HCT116 (cell line): ENCODE data around the gene ELAVL3. TPM values are rescaled to one million over a fixed set of nuclear protein-coding genes. Genes with fewer than 3 reads are reported as not detected.

Experiments used
- ATAC-seq: fragments of 200-7000 bp; cut with Tn5 transposase; 2 replicates; pipeline ENCODE4 v1.9.1; 2020; ENCODE audit warnings: mild to moderate bottlenecking, moderate library complexity
- BruUV-seq: library from RNA; stranded (reverse); fragments of 400-500 nt; replicated peaks from 2 replicates; lab custom pipeline; 2021; lab: Mats Ljungman, UMichigan
- CTCF ChIA-PET: fragments of 300-600 bp; sonication (Branson Sonifier 250); formaldehyde crosslinking; loops from one replicate; lab custom pipeline; 2021; ENCODE audit warnings: antibody characterized with exemption; lab: Charles Lee
- POLR2A ChIA-PET: fragments of 300-600, 350-600 bp; sonication (Branson Sonifier 250); formaldehyde crosslinking; loops from one replicate; lab custom pipeline; 2021; ENCODE audit warnings: antibody characterized with exemption; lab: Charles Lee
- RAD21 ChIA-PET, 2 experiments: fragments of 300-600 bp; sonication (Branson Sonifier 250); formaldehyde crosslinking; loops; one replicate each; lab custom pipeline; 2023; ENCODE audit warnings: low total read pairs in 2 of 2; ENCODE audit not compliant: uncharacterized antibody in 2 of 2, unreplicated experiment in 2 of 2, low non-redundant PET in 1 of 2; lab: Charles Lee
- DNase-seq: peaks from one replicate; pipeline ENCODE4 v3.0.0-alpha.2; 2010; ENCODE audit warnings: low read depth, low spot score
- H2AFZ ChIP-seq: fragments of 200-600 bp; shearing (Covaris generic), sonication (generic); 2 replicates; pipeline ENCODE4 v1.6.1; 2017; ENCODE audit warnings: low read depth, mixed run types, mixed read lengths, antibody characterized with exemption, low read length; ENCODE audit not compliant: poor library complexity, severe bottlenecking
- H3K27ac ChIP-seq: 2 replicates; pipeline ENCODE4 v1.5.1; 2012; ENCODE audit warnings: low read depth, low read length
- H3K27me3 ChIP-seq: fragments of 200-600 bp; sonication (generic); 2 replicates; pipeline ENCODE4 v1.6.1; 2016; ENCODE audit warnings: mixed run types, low read length, mixed read lengths; ENCODE audit not compliant: insufficient read depth
- H3K36me3 ChIP-seq, 2 experiments: fragments of 200-500 bp in 1 of 2; fragments of 200-600 bp in 1 of 2; sonication (Bioruptor generic) in 1 of 2; sonication (generic) in 1 of 2; 2 replicates each; pipeline versions ENCODE4 v1.5.1 to v1.6.1; 2014 to 2016; ENCODE audit warnings: low read length in 2 of 2, inconsistent platforms in 1 of 2, mixed read lengths in 1 of 2, mixed run types in 1 of 2; ENCODE audit not compliant: insufficient read depth in 2 of 2, control insufficient read depth in 1 of 2
- H3K4me1 ChIP-seq, 2 experiments: fragments of 200-600 bp in 1 of 2; sonication (generic) in 1 of 2; 2 replicates each; pipeline versions ENCODE4 v1.5.1 to v1.6.1; 2012 to 2017; ENCODE audit warnings: low read length in 2 of 2, inconsistent platforms in 1 of 2, mild to moderate bottlenecking in 1 of 2, mixed read lengths in 1 of 2, mixed run types in 1 of 2, moderate library complexity in 1 of 2; ENCODE audit not compliant: insufficient read depth in 2 of 2, control insufficient read depth in 1 of 2
- H3K4me2 ChIP-seq: fragments of 200-600 bp; sonication (generic); 2 replicates; pipeline ENCODE4 v1.6.1; 2017; ENCODE audit warnings: mixed run types, low read length, mixed read lengths
- H3K4me3 ChIP-seq, 2 experiments: fragments of 200-600 bp in 1 of 2; sonication (generic) in 1 of 2; replicated peaks in 1 of 2; 2 replicates each; pipeline ENCODE4 v1.5.1; 2011 to 2016; ENCODE audit warnings: low read length in 2 of 2, control low read depth in 1 of 2, low read depth in 1 of 2, mild to moderate bottlenecking in 1 of 2, mixed read lengths in 1 of 2, mixed run types in 1 of 2
- H3K79me2 ChIP-seq: fragments of 200-600 bp; sonication (generic); 2 replicates; pipeline ENCODE4 v1.6.1; 2017; ENCODE audit warnings: mild to moderate bottlenecking, mixed run types, low read length, moderate library complexity, mixed read lengths; ENCODE audit not compliant: insufficient read depth
- H3K9ac ChIP-seq: fragments of 200-600 bp; sonication (generic); 2 replicates; pipeline ENCODE4 v1.6.1; 2016; ENCODE audit warnings: low read length, mixed read lengths
- H3K9me2 ChIP-seq: fragments of 200-600 bp; sonication (generic), shearing (Covaris generic); 2 replicates; pipeline ENCODE4 v1.6.1; 2017; ENCODE audit warnings: mixed run types, mild to moderate bottlenecking, moderate library complexity; ENCODE audit not compliant: insufficient read depth
- H3K9me3 ChIP-seq, 2 experiments: fragments of 200-500 bp in 1 of 2; fragments of 200-600 bp in 1 of 2; sonication (Bioruptor generic) in 1 of 2; sonication (generic) in 1 of 2; 2 replicates each; pipeline ENCODE4 v1.6.1; 2014 to 2017; ENCODE audit warnings: low read length in 2 of 2, mixed read lengths in 2 of 2, inconsistent platforms in 1 of 2, low read depth in 1 of 2, mild to moderate bottlenecking in 1 of 2, mixed run types in 1 of 2, moderate library complexity in 1 of 2; ENCODE audit not compliant: control insufficient read depth in 1 of 2, insufficient read depth in 1 of 2
- H4K20me1 ChIP-seq: fragments of 200-600 bp; sonication (generic), shearing (Covaris generic); 2 replicates; pipeline ENCODE4 v1.6.1; 2017; ENCODE audit warnings: mixed run types, mild to moderate bottlenecking, moderate library complexity; ENCODE audit not compliant: insufficient read depth
- CBX3 ChIP-seq: IDR thresholded peaks from 2 replicates; pipeline ENCODE4 v1.6.1; 2012; ENCODE audit warnings: low read depth
- CEBPB ChIP-seq: IDR thresholded peaks from 2 replicates; pipeline ENCODE4 v1.6.1; 2012; ENCODE audit warnings: low read depth
- CTCF ChIP-seq, 3 experiments: fragments of 200-600 bp in 1 of 3; sonication (generic) in 1 of 3; IDR thresholded peaks in 2 of 3; conservative IDR thresholded peaks in 1 of 3; 2 replicates each; pipeline ENCODE4 v1.5.1; 2012 to 2017; ENCODE audit warnings: low read depth in 2 of 3, low read length in 2 of 3, antibody characterized with exemption in 1 of 3, borderline replicate concordance in 1 of 3, control low read depth in 1 of 3, mild to moderate bottlenecking in 1 of 3, mixed read lengths in 1 of 3, mixed run types in 1 of 3, moderate library complexity in 1 of 3; ENCODE audit not compliant: insufficient read depth in 1 of 3
- EGR1 ChIP-seq: IDR thresholded peaks from 2 replicates; pipeline ENCODE4 v1.6.1; 2012; ENCODE audit warnings: low read depth
- EZH2 ChIP-seq: fragments of 200-600 bp; sonication (generic); IDR thresholded peaks from 2 replicates; pipeline ENCODE4 v1.6.1; 2017; ENCODE audit warnings: antibody characterized with exemption, mixed run types
- FOSL1 ChIP-seq: IDR thresholded peaks from 2 replicates; pipeline ENCODE4 v1.6.1; 2012; ENCODE audit warnings: low read depth
- MAX ChIP-seq: IDR thresholded peaks from 2 replicates; pipeline ENCODE4 v1.6.1; 2012
- RAD21 ChIP-seq: IDR thresholded peaks from 2 replicates; pipeline ENCODE4 v1.6.1; 2012; ENCODE audit warnings: low read depth, mild to moderate bottlenecking
- SIN3A ChIP-seq: IDR thresholded peaks from 2 replicates; pipeline ENCODE4 v1.6.1; 2012; ENCODE audit warnings: low read depth
- SP1 ChIP-seq: IDR thresholded peaks from 2 replicates; pipeline ENCODE4 v1.6.1; 2012; ENCODE audit warnings: low read depth
- intact Hi-C: fragments of 100-400 bp; cut with micrococcal nuclease; formaldehyde crosslinking; loops from 2 replicates; pipeline ENCODE4 v1.10.0; 2022
- total RNA-seq: library from RNA; stranded (reverse); gene quantifications from one replicate; pipeline ENCODE4 v1.2.1, GENCODE V29; 2021; ENCODE audit not compliant: unreplicated experiment
- TF ChIP-seq, protein P1 (sequence below): IDR thresholded peaks from 2 replicates; pipeline ENCODE4 v1.6.1; 2012; ENCODE audit warnings: low read depth

The ELAVL3 gene
- total RNA-seq, 1 experiment from 2014 or later: 0.05 TPM

DNA sequence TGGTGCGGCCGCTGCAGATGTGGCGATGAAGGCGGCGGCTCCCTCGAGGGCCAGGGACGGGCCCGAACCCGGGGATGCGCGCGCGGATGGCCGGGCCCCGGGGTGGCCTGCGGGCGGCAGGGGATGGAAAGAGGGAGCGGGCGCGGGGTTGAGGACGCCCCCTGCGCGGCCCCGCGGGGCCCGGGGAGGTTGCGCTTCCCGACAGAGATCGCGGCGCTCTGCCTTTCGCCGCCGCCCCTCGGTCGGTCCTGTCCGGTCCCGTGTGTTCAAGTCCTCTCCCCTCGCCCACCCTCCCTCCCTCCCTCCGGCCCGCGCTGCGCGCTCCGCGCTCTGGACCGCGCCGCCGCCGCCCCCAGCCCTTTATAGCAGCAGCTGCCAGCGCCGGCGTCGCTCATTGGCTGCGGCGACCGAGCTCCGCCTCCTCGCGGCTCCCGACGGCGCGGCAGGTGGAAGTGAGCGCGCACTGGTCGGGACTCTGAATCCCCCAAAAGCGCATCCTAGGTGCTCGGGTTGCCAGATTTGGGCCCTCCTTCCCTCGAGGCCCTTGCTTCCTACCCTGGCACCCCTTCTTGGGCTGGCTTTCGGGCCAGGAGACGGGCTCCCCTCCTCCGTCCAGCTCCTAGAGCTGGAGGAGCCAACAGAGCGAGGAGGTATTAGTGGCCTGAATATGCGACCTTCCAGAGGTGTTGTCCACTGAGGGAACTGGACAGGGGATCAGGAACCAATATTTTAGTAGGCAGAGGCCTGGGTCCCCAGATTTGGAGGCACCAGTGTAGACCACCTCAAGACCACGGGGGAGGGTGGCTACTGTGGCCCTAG, at the start of gene ELAVL3 (continued):
- TF ChIP-seq CEBPB: no peak
- TF ChIP-seq, all 23 proteins: peak for 0

GRCh38 chr19:11530432-11530831, 49.6 kb upstream of the ELAVL3 start:
- no peak overlapping the region for H3K9ac ChIP-seq
- intact Hi-C loops: no loop called here
- H3K4me2 ChIP-seq: no peak overlapping the region
- no peaks in the 10 kb centered on the region for H3K9me2 ChIP-seq
- H2AFZ ChIP-seq: no peak overlapping the region
- no peaks in the 10 kb centered on the region for H4K20me1 ChIP-seq
- ChIA-PET POLR2A (interaction anchor here (0.7 kb wide), 1 partner anchor 29 kb away, joined by 3 read pairs; the partner anchor contains the start of gene ELOF1), RAD21 (interaction anchor here (0.6 kb wide), 2 partner anchors 20 to 24 kb away, joined by 5 to 6 read pairs; no protein-coding TSS in a partner anchor), CTCF (interaction anchor here (0.7 to 1.2 kb wide), 2 partner anchors 28 to 149 kb away, joined by 3 to 6 read pairs; partner anchors contain the start of gene ELOF1)
- H3K36me3 ChIP-seq: no peaks in the 10 kb centered on the region
- no peak overlapping the region for H3K4me3 ChIP-seq
- peaks cover 21% of the 10 kb centered on the region for H3K79me2 ChIP-seq
- H3K9me3 ChIP-seq: no peaks in the 10 kb centered on the region
- DNase-seq: peak; percentile 96
- peaks cover 26 to 50% of the 10 kb centered on the region in 2 experiments for H3K4me1 ChIP-seq
- no TSS peak for BruUV-seq
- ATAC-seq: peak; percentile 57
- no peaks in the 10 kb centered on the region for H3K27me3 ChIP-seq
- TF ChIP-seq EGR1 (peak; percentile 40; the same call in 1 of the 2 replicates), CBX3 (peak; percentile 58; the same call in 1 of the 2 replicates), SP1 (peak; percentile 87), FOSL1 (no peak), CEBPB (peak; percentile 52; the same call in 1 of the 2 replicates), SIN3A (peak; percentile 81; the same call in 1 of the 2 replicates), MAX (peak; percentile 98), RAD21 (peak; percentile 32; the same call in 1 of the 2 replicates), CTCF (IDR thresholded peaks at IDR 0.05 in 2 of 3, conservative IDR thresholded peaks at IDR 0.05 in 1 of 3; ENCODE audit: borderline replicate concordance in 1 of 3, insufficient read depth in 1 of 3, low read depth in 2 of 3, low read length in 2 of 3) (peak; percentile 31 to 62 (median 47); a peak in 5 of 6 replicates), EZH2 (no peak)
- TF ChIP-seq, protein P1, sequence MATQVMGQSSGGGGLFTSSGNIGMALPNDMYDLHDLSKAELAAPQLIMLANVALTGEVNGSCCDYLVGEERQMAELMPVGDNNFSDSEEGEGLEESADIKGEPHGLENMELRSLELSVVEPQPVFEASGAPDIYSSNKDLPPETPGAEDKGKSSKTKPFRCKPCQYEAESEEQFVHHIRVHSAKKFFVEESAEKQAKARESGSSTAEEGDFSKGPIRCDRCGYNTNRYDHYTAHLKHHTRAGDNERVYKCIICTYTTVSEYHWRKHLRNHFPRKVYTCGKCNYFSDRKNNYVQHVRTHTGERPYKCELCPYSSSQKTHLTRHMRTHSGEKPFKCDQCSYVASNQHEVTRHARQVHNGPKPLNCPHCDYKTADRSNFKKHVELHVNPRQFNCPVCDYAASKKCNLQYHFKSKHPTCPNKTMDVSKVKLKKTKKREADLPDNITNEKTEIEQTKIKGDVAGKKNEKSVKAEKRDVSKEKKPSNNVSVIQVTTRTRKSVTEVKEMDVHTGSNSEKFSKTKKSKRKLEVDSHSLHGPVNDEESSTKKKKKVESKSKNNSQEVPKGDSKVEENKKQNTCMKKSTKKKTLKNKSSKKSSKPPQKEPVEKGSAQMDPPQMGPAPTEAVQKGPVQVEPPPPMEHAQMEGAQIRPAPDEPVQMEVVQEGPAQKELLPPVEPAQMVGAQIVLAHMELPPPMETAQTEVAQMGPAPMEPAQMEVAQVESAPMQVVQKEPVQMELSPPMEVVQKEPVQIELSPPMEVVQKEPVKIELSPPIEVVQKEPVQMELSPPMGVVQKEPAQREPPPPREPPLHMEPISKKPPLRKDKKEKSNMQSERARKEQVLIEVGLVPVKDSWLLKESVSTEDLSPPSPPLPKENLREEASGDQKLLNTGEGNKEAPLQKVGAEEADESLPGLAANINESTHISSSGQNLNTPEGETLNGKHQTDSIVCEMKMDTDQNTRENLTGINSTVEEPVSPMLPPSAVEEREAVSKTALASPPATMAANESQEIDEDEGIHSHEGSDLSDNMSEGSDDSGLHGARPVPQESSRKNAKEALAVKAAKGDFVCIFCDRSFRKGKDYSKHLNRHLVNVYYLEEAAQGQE: no peak
- no peak overlapping the region for H3K27ac ChIP-seq
